Urinary bladder (tissue), 4 donors: ENCODE data around the gene HIVEP1. TPM values are rescaled to one million over a fixed set of nuclear protein-coding genes. Genes with fewer than 3 reads are reported as not detected.

Source experiments
- DNase-seq: peaks from one replicate; pipeline ENCODE4 v3.0.0-alpha.2; 2015; ENCODE audit errors: extremely low spot score
- H3K27ac ChIP-seq: one replicate; pipeline ENCODE4 v1.5.1; 2013; ENCODE audit warnings: low read depth, mild to moderate bottlenecking, moderate library complexity
- H3K36me3 ChIP-seq: one replicate; pipeline ENCODE4 v1.6.1; 2013; ENCODE audit warnings: mild to moderate bottlenecking, moderate library complexity; ENCODE audit not compliant: insufficient read depth
- H3K4me1 ChIP-seq: one replicate; pipeline ENCODE4 v1.6.1; 2013; ENCODE audit warnings: mild to moderate bottlenecking, moderate library complexity; ENCODE audit not compliant: insufficient read depth
- H3K4me3 ChIP-seq: one replicate; pipeline ENCODE4 v1.5.1; 2013; ENCODE audit warnings: low read depth, low read length
- WGBS: extraction: QIAGEN DNeasy Blood & Tissue Kit; methylation state at CpG from one replicate; pipeline ENCODE4 v1.1.7; 2013; 5-methylcytosine and 5-hydroxymethylcytosine counted together
- polyA plus RNA-seq: library from polyadenylated mRNA; stranded (reverse); fragments of 200-250 nt; gene quantifications from one replicate; pipeline ENCODE4 v1.2.3, GENCODE V29; 2013
- total RNA-seq: library from RNA; depleted of rRNA; stranded (reverse); fragments of >200 nt; gene quantifications from one replicate; pipeline ENCODE4 v1.2.3, GENCODE V29; 2014
- donor health status: healthy with polysubstance abuse.
- donor health status: healthy.

The HIVEP1 gene
- total and polyA plus RNA-seq, 2 donors, result 11.8 to 38.5 TPM

GRCh38 chr6:12060780-12061609 lies 48.9 kb downstream of the HIVEP1 start:
- no peak for DNase-seq

GRCh38 chr6:12062605-12063004 lies 50.5 kb downstream of the HIVEP1 start:
- no peak for DNase-seq
- Histone ChIP-seq H3K36me3 (peaks cover 1% of the 10 kb centered on the region), H3K4me3 (no peak overlapping the region), H3K4me1 (no peaks in the 10 kb centered on the region), H3K27ac (no peak overlapping the region)
- 96% methylated on average over 5 of the region's 5 CpGs for WGBS

More at GRCh38 chr6:12060780-12061609, 48.9 kb downstream of the HIVEP1 start:
- H3K4me1 ChIP-seq, result no peaks in the 10 kb centered on the region
- WGBS, result 70% methylated on average over 15 of the region's 15 CpGs
- no peak overlapping the region for H3K4me3 ChIP-seq
- no peak overlapping the region for H3K27ac ChIP-seq
- H3K36me3 ChIP-seq, result peaks cover 1% of the 10 kb centered on the region

- no peak overlapping the region for H3K4me3 ChIP-seq
- no peak overlapping the region for H3K27ac ChIP-seq
- no peak for DNase-seq
- H3K36me3 ChIP-seq, result peaks cover 1% of the 10 kb centered on the region
- 83% methylated on average over 4 of the region's 4 CpGs for WGBS
- no peaks in the 10 kb centered on the region for H3K4me1 ChIP-seq
These were observed 52.0 kb downstream of the HIVEP1 start for GRCh38 chr6:12064131-12064530.

GRCh38 chr6:12064538-12065071 lies 52.5 kb downstream of the HIVEP1 start:
- no peaks in the 10 kb centered on the region for H3K4me1 ChIP-seq
- peaks cover 1% of the 10 kb centered on the region for H3K36me3 ChIP-seq
- no peak for DNase-seq
- no peak overlapping the region for H3K4me3 ChIP-seq
- WGBS, result 92% methylated on average over 3 of the region's 3 CpGs
- H3K27ac ChIP-seq, result no peak overlapping the region

- H3K4me3 ChIP-seq, result no peak overlapping the region
- H3K4me1 ChIP-seq, result no peaks in the 10 kb centered on the region
- peaks cover 1% of the 10 kb centered on the region for H3K36me3 ChIP-seq
- no peak for DNase-seq
- 79% methylated on average over 8 of the region's 8 CpGs for WGBS
- H3K27ac ChIP-seq, result no peak overlapping the region
These were observed 53.4 kb downstream of the HIVEP1 start for GRCh38 chr6:12065321-12066140.

GRCh38 chr6:12066297-12066696 lies 54.2 kb downstream of the HIVEP1 start:
- Histone ChIP-seq H3K27ac (no peak overlapping the region), H3K4me1 (no peaks in the 10 kb centered on the region), H3K4me3 (no peak overlapping the region), H3K36me3 (peaks cover 1% of the 10 kb centered on the region)
- DNase-seq, result no peak

GRCh38 chr6:12068899-12069557 lies 56.9 kb downstream of the HIVEP1 start:
- Histone ChIP-seq H3K4me3 (no peak overlapping the region), H3K27ac (no peak overlapping the region), H3K36me3 (peaks cover 1% of the 10 kb centered on the region), H3K4me1 (no peaks in the 10 kb centered on the region)
- 94% methylated on average over 6 of the region's 6 CpGs for WGBS
- no peak for DNase-seq

GRCh38 chr6:12069891-12070529 lies 57.9 kb downstream of the HIVEP1 start:
- Histone ChIP-seq H3K4me3 (no peak overlapping the region), H3K36me3 (no peaks in the 10 kb centered on the region), H3K27ac (no peak overlapping the region), H3K4me1 (no peaks in the 10 kb centered on the region)
- 98% methylated on average over 9 of the region's 9 CpGs for WGBS
- DNase-seq, result no peak

GRCh38 chr6:12071064-12071615 lies 59.0 kb downstream of the HIVEP1 start:
- 83% methylated on average over 2 of the region's 2 CpGs for whole genome bisulfite sequencing
- no peak for DNase-seq
- Histone ChIP-seq H3K36me3 (no peaks in the 10 kb centered on the region), H3K27ac (no peak overlapping the region), H3K4me1 (no peaks in the 10 kb centered on the region), H3K4me3 (no peak overlapping the region)

- no peak overlapping the region for H3K27ac ChIP-seq
- DNase-seq, result no peak
- 65% methylated on average over 9 of the region's 9 CpGs for WGBS
- no peaks in the 10 kb centered on the region for H3K36me3 ChIP-seq
- H3K4me1 ChIP-seq, result no peaks in the 10 kb centered on the region
- no peak overlapping the region for H3K4me3 ChIP-seq
These were observed 63.0 kb downstream of the HIVEP1 start for GRCh38 chr6:12075067-12075563.

GRCh38 chr6:12077021-12077710 lies 65.1 kb downstream of the HIVEP1 start:
- 88% methylated on average over 9 of the region's 9 CpGs for WGBS
- Histone ChIP-seq H3K4me3 (no peak overlapping the region), H3K27ac (no peak overlapping the region), H3K4me1 (no peaks in the 10 kb centered on the region), H3K36me3 (no peaks in the 10 kb centered on the region)
- no peak for DNase-seq

GRCh38 chr6:12078014-12078413 lies 65.9 kb downstream of the HIVEP1 start:
- H3K4me1 ChIP-seq, result no peaks in the 10 kb centered on the region
- DNase-seq, result no peak
- H3K4me3 ChIP-seq, result no peak overlapping the region
- no peaks in the 10 kb centered on the region for H3K36me3 ChIP-seq
- no peak overlapping the region for H3K27ac ChIP-seq
- 91% methylated on average over 5 of the region's 5 CpGs for WGBS
